ENCODE data around the gene PFN1. TPM values are rescaled to one million over a fixed set of nuclear protein-coding genes. Genes with fewer than 3 reads are reported as not detected.
A peak's percentile ranks its signal among the peaks of the same experiment; 100 is the strongest.

Gene PFN1
- total RNA-seq, 2 donors from 2014 or later = 880 to 935 TPM

DNA sequence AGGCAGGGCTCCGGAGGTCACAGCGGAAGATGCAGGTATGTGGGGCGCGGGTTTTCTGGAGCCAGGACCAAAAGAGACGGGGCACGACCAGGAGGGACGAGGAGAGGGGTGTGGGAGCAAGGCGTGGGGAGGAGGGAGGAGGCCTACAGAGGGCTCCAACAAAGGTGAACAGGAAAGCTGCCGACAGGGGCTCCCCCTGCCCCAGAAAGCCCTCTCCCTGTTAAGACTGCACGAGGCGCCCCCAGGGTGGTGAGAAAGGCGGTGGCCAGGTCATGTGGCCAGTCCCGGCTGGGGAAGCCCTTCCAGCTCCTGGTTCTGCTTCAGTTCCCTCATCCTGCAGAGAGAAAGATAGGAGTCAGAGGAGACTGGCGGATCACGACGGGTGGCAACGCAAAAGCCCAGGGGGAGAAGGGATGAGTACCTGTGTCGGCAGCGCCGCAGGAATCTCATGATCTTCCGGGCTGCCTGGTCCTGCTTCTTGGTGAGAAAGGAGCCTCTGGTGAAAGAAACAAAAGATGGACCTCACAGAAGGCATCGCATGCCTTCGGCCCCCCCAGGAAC lies 20.2 kb upstream of the PFN1 start:
- 8 to 19% methylated on average over 10 to 23 of the region's 23 CpGs for WGBS, 2 experiments (ENCODE audit: insufficient coverage in 1 of 2, insufficient read length in 1 of 2)
- H3K27ac ChIP-seq (ENCODE audit: low read depth, low read length) = peak overlapping the region; percentile 95
- Mint-ChIP-seq H3K4me1 (peaks cover 28% of the 10 kb centered on the region), H3K27me3 (ENCODE audit: insufficient read depth) (peaks cover 5% of the 10 kb centered on the region), H3K27ac (no peak overlapping the region), H3K4me3 (no peak overlapping the region), H3K9me3 (peaks cover 12% of the 10 kb centered on the region), H3K36me3 (ENCODE audit: low read depth) (peaks cover 29% of the 10 kb centered on the region)
- TF ChIP-seq, protein P1, sequence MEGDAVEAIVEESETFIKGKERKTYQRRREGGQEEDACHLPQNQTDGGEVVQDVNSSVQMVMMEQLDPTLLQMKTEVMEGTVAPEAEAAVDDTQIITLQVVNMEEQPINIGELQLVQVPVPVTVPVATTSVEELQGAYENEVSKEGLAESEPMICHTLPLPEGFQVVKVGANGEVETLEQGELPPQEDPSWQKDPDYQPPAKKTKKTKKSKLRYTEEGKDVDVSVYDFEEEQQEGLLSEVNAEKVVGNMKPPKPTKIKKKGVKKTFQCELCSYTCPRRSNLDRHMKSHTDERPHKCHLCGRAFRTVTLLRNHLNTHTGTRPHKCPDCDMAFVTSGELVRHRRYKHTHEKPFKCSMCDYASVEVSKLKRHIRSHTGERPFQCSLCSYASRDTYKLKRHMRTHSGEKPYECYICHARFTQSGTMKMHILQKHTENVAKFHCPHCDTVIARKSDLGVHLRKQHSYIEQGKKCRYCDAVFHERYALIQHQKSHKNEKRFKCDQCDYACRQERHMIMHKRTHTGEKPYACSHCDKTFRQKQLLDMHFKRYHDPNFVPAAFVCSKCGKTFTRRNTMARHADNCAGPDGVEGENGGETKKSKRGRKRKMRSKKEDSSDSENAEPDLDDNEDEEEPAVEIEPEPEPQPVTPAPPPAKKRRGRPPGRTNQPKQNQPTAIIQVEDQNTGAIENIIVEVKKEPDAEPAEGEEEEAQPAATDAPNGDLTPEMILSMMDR (conservative IDR thresholded peaks at IDR 0.05) = no peak
- peaks cover 6% of the 10 kb centered on the region for H3K4me1 ChIP-seq (ENCODE audit: control insufficient read depth, insufficient read depth, low read length)
- peaks cover 5% of the 10 kb centered on the region for H3K9me3 ChIP-seq (ENCODE audit: control insufficient read depth, low read length)
- H3K9ac ChIP-seq (ENCODE audit: extremely low read depth, low read length, poor library complexity, severe bottlenecking) = peak overlapping the region; percentile 79
- peak; percentile 83 for DNase-seq
- H3K36me3 ChIP-seq (ENCODE audit: control insufficient read depth, insufficient read depth, low read length) = peaks cover 48% of the 10 kb centered on the region
- H3K27me3 ChIP-seq (ENCODE audit: control insufficient read depth, insufficient read depth, low read length, poor library complexity, severe bottlenecking) = no peaks in the 10 kb centered on the region
- peak overlapping the region; percentile 90 for H3K4me3 ChIP-seq (ENCODE audit: low read length)

DNA sequence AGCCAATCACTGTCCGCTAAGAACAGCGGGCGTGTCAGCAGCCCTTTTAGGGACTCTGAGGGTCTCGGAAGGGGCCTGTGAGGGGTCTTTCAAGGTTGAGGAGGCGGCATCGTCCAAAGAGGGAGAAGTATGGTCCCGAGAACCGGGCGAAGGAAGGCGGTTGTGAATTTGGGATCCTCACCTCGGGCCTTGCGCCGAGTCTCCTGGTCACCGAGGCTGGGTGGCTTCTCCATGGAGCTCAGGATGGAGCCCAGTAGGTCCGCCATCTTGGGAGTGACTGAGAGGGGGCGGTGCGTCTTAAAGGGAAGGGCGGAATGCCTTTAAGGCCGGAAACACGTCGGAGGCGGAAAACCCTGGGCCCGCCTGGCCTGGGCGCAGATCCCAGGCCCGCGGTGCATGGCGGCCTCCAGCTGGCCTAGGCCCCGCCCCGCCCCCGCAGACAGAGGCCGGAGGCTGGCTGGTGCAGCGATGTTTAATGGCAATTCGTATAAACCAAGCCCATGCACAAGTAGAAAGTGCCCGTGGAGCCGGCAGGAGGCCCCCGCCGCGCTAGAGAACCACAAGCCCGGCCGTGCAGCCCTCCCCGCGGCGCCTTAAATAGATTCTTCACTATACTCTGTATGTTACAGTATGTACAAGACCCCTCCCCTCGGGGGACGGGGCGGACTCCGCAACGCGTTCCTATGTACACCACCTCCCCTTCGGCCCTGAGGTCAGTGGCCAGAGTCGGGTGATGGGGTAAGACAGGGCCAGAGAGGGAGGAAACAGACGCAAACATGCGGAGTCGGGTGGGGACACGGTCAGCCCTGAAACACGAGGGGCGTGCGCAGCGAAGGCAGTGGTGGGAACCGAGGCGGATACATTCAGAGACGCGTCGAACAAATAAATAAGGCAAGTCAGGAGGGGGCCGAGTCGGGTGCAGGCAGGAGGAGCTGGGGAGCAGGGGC lies 19.5 kb upstream of the PFN1 start, which contains the start of gene SPAG7:
Gene SPAG7 (minus strand): TSS at position 279 of the 947 bp plus-strand sequence. CDS start 13 bp downstream, at position 266.
- H3K36me3 ChIP-seq (ENCODE audit: control insufficient read depth, insufficient read depth, low read length) = peaks cover 46% of the 10 kb centered on the region
- Mint-ChIP-seq H3K36me3 (ENCODE audit: low read depth) (peaks cover 31% of the 10 kb centered on the region), H3K27me3 (ENCODE audit: insufficient read depth) (peaks cover 3% of the 10 kb centered on the region), H3K27ac (no peak within 1 kb of the TSS), H3K4me3 (no peak within 1 kb of the TSS), H3K4me1 (peaks cover 25% of the 10 kb centered on the region), H3K9me3 (peaks cover 12% of the 10 kb centered on the region)
- H3K4me3 ChIP-seq (ENCODE audit: low read length) = peak within 1 kb of the TSS; percentile 90
- peaks cover 5% of the 10 kb centered on the region for H3K9me3 ChIP-seq (ENCODE audit: control insufficient read depth, low read length)
- WGBS, 2 experiments (ENCODE audit: insufficient coverage in 1 of 2, insufficient read length in 1 of 2) = 0 to 7% methylated on average over 32 to 66 of the region's 66 CpGs
- peak; percentile 99 for DNase-seq
- H3K4me1 ChIP-seq (ENCODE audit: control insufficient read depth, insufficient read depth, low read length) = peaks cover 6% of the 10 kb centered on the region
- H3K27me3 ChIP-seq (ENCODE audit: control insufficient read depth, insufficient read depth, low read length, poor library complexity, severe bottlenecking) = no peaks in the 10 kb centered on the region
- H3K9ac ChIP-seq (ENCODE audit: extremely low read depth, low read length, poor library complexity, severe bottlenecking) = peak within 1 kb of the TSS; percentile 79
- peak within 1 kb of the TSS; percentile 95 for H3K27ac ChIP-seq (ENCODE audit: low read depth, low read length)
- TF ChIP-seq, protein P1 (conservative IDR thresholded peaks at IDR 0.05) = no peak

DNA sequence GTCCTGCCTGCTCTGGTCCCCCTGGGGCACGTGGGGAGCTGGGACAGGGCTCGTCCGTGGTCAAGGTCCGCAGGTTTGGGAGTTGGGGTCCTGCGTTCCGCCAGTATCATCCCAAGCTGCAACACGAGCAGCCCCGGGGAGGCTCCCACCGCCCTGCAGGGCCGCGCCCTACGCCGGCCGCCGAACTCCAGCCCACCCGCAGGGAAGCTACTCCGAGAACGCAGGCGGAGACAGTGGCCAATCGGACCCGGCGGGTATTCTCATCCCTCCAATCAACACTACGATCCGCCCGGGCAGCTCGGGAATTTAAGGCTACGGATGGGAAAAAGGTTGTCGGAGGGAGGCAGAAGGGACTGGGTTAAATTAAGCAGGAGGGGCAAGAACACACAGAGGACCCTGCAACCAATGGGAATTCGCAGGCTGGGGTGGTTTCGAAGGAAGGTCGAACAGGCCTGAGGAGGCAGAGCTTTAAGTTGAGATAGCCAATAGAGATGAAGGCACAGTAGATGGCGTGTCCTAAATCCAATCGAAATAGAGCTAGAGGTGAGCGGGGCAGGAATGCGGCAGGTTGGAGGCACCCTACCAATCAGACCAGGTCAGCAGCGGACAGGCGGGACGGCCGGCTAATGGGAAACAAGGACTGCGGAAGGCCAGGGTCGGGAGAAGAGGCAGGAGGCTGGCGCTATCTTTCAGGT lies 18.7 kb upstream of the PFN1 start:
- H3K9me3 Mint-ChIP-seq = peaks cover 12% of the 10 kb centered on the region
- H3K4me3 Mint-ChIP-seq = no peak overlapping the region
- 0 to 2% methylated on average over 14 to 42 of the region's 42 CpGs for WGBS, 2 experiments (ENCODE audit: insufficient coverage in 1 of 2, insufficient read length in 1 of 2)
- H3K4me3 ChIP-seq (ENCODE audit: low read length) = peak overlapping the region; percentile 90
- TF ChIP-seq, protein P1 (conservative IDR thresholded peaks at IDR 0.05) = no peak
- H3K9me3 ChIP-seq (ENCODE audit: control insufficient read depth, low read length) = peaks cover 5% of the 10 kb centered on the region
- no peaks in the 10 kb centered on the region for H3K27me3 Mint-ChIP-seq (ENCODE audit: insufficient read depth)
- H3K9ac ChIP-seq (ENCODE audit: extremely low read depth, low read length, poor library complexity, severe bottlenecking) = peak overlapping the region; percentile 79
- peaks cover 31% of the 10 kb centered on the region for H3K36me3 Mint-ChIP-seq (ENCODE audit: low read depth)
- no peaks in the 10 kb centered on the region for H3K27me3 ChIP-seq (ENCODE audit: control insufficient read depth, insufficient read depth, low read length, poor library complexity, severe bottlenecking)
- H3K27ac Mint-ChIP-seq = no peak overlapping the region
- peak overlapping the region; percentile 95 for H3K27ac ChIP-seq (ENCODE audit: low read depth, low read length)
- H3K4me1 ChIP-seq (ENCODE audit: control insufficient read depth, insufficient read depth, low read length) = peaks cover 6% of the 10 kb centered on the region
- H3K36me3 ChIP-seq (ENCODE audit: control insufficient read depth, insufficient read depth, low read length) = peaks cover 42% of the 10 kb centered on the region
- DNase-seq = peak; percentile 100
- H3K4me1 Mint-ChIP-seq = peaks cover 18% of the 10 kb centered on the region
